GM18507 (cell line): ENCODE results near the gene AP3D1.

Source experiments
- DNase-seq: peaks from one replicate; pipeline ENCODE4 v3.0.0; 2011; ENCODE audit warnings: low read depth; ENCODE audit not compliant: insufficient read length; ENCODE audit errors: extremely low spot score
- FAIRE-seq: peaks from 2 replicates; lab custom pipeline; 2011; peaks lifted over from hg19 to GRCh38; lab: Jason Lieb, UNC

AP3D1 gene

GRCh38 chr19:2077833-2078619, 73.3 kb downstream of the AP3D1 start:
- no peak for DNase-seq
- FAIRE-seq = no peak

- DNase-seq (no peak), FAIRE-seq (no peak)
These were observed 74.0 kb downstream of the AP3D1 start for GRCh38 chr19:2077398-2077797.

GRCh38 chr19:2076526-2076944, 74.8 kb downstream of the AP3D1 start:
- no peak for DNase-seq
- FAIRE-seq = no peak

GRCh38 chr19:2072757-2073551, 78.4 kb downstream of the AP3D1 start:
- FAIRE-seq (no peak), DNase-seq (no peak)

GRCh38 chr19:2070986-2071673, 80.2 kb downstream of the AP3D1 start:
- FAIRE-seq (no peak), DNase-seq (no peak)

- FAIRE-seq = no peak
- no peak for DNase-seq
These were observed 80.9 kb downstream of the AP3D1 start for GRCh38 chr19:2070436-2070827.

- FAIRE-seq (no peak), DNase-seq (no peak)
These were observed 86.4 kb downstream of the AP3D1 start for GRCh38 chr19:2064788-2065524.

GRCh38 chr19:2064395-2064787, 87.0 kb downstream of the AP3D1 start:
- FAIRE-seq (no peak), DNase-seq (no peak)

- no peak for DNase-seq
- FAIRE-seq = no peak
These were observed 87.5 kb downstream of the AP3D1 start for GRCh38 chr19:2063824-2064223.

- DNase-seq (no peak), FAIRE-seq (no peak)
These were observed 88.6 kb downstream of the AP3D1 start for GRCh38 chr19:2062770-2063169.

GRCh38 chr19:2062389-2062729, 89.0 kb downstream of the AP3D1 start:
- no peak for DNase-seq
- FAIRE-seq = no peak

GRCh38 chr19:2061495-2062388, 89.6 kb downstream of the AP3D1 start:
- DNase-seq (peak; percentile 89), FAIRE-seq (peak; percentile 100)

- DNase-seq (no peak), FAIRE-seq (no peak)
These were observed 90.4 kb downstream of the AP3D1 start for GRCh38 chr19:2060884-2061494.

GRCh38 chr19:2059422-2060201, 91.8 kb downstream of the AP3D1 start:
- DNase-seq (no peak), FAIRE-seq (no peak)

- FAIRE-seq (no peak), DNase-seq (no peak)
These were observed 92.6 kb downstream of the AP3D1 start for GRCh38 chr19:2058570-2059421.

GRCh38 chr19:2057484-2058469, 93.6 kb downstream of the AP3D1 start:
- FAIRE-seq = no peak
- DNase-seq = no peak
